ENCODE measurements around the gene SPTY2D1.

SPTY2D1 gene

GRCh38 chr11:18567081-18567480 lies 67.1 kb downstream of the SPTY2D1 start:
- FAIRE-seq (no peak), DNase-seq (ENCODE audit: insufficient read length, low spot score) (no peak)
- no peak for TF ChIP-seq PAX5 (IDR thresholded peaks at IDR 0.05; ENCODE audit: insufficient read depth, low read length, severe bottlenecking)
- TF ChIP-seq POLR2A (IDR thresholded peaks at IDR 0.05; ENCODE audit: low read depth, low read length) = no peak
- no peak for TF ChIP-seq SPI1 (IDR thresholded peaks at IDR 0.05; ENCODE audit: low read depth, low read length)
- TF ChIP-seq TAF1 (IDR thresholded peaks at IDR 0.05; ENCODE audit: low read depth, low read length) = no peak
- no peak for TF ChIP-seq POU2F2 (IDR thresholded peaks at IDR 0.05; ENCODE audit: low read depth, low read length)

DNA sequence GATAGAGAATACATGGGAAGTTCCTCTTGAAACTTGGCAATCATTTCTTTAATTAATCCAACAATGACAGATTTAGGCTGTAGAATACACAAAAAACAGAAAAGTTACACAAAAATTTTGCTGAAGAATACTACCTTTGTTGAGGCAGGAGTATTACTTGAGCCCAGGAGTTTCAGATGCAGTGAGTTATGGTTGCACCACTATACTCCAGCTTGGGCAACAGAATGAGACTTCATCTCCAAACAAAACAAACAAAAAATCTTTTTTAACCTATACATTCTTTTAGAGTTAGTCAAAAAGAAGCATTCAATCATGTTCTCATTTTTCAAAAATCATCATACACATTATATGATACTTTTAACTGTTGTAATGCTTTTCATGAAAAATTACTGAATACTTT lies 67.7 kb downstream of the SPTY2D1 start:
- no peak for FAIRE-seq
- TF ChIP-seq POU2F2 (IDR thresholded peaks at IDR 0.05; ENCODE audit: low read depth, low read length) = no peak
- no peak for TF ChIP-seq POLR2AphosphoS5 (IDR thresholded peaks at IDR 0.05; ENCODE audit: low read depth, low read length)
- no peak for TF ChIP-seq POLR2A (IDR thresholded peaks at IDR 0.05; ENCODE audit: low read depth, low read length)
- no peak for TF ChIP-seq PAX5 (IDR thresholded peaks at IDR 0.05; ENCODE audit: insufficient read depth, low read length, severe bottlenecking)
- TF ChIP-seq SPI1 (IDR thresholded peaks at IDR 0.05; ENCODE audit: low read depth, low read length) = no peak
- TF ChIP-seq TAF1 (IDR thresholded peaks at IDR 0.05; ENCODE audit: low read depth, low read length) = no peak
- DNase-seq (ENCODE audit: insufficient read length, low spot score) = no peak

DNA sequence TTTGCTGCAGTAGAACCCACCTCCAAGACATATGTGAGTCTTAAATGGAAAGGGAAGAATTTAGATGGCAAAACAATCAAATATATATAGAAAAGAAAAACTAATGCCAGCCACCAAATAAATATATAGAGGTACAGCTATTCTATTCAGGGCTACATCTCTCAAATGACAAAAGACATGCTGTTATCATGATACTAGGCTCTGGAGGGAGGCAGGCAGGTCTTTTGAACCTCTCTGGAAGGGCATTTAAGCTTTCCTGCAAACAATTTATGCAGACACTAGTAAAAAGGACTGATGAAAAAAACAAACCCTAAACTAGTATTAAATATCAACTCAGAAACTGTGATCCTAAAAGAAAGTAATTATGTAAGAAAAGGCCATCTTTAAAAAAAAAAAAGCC lies 70.0 kb downstream of the SPTY2D1 start:
- no peak for DNase-seq (ENCODE audit: insufficient read length, low spot score)
- no peak for TF ChIP-seq POU2F2 (IDR thresholded peaks at IDR 0.05; ENCODE audit: low read depth, low read length)
- TF ChIP-seq SPI1 (IDR thresholded peaks at IDR 0.05; ENCODE audit: low read depth, low read length) = no peak
- no peak for TF ChIP-seq TAF1 (IDR thresholded peaks at IDR 0.05; ENCODE audit: low read depth, low read length)
- no peak for TF ChIP-seq POLR2A (IDR thresholded peaks at IDR 0.05; ENCODE audit: low read depth, low read length)
- TF ChIP-seq POLR2AphosphoS5 (IDR thresholded peaks at IDR 0.05; ENCODE audit: low read depth, low read length) = no peak
- no peak for TF ChIP-seq PAX5 (IDR thresholded peaks at IDR 0.05; ENCODE audit: insufficient read depth, low read length, severe bottlenecking)
- no peak for FAIRE-seq

GRCh38 chr11:18563090-18563730 lies 70.9 kb downstream of the SPTY2D1 start:
- FAIRE-seq = no peak
- DNase-seq (ENCODE audit: insufficient read length, low spot score) = no peak
- TF ChIP-seq PAX5 (IDR thresholded peaks at IDR 0.05; ENCODE audit: insufficient read depth, low read length, severe bottlenecking) (no peak), SPI1 (IDR thresholded peaks at IDR 0.05; ENCODE audit: low read depth, low read length) (no peak), POLR2A (IDR thresholded peaks at IDR 0.05; ENCODE audit: low read depth, low read length) (no peak), POU2F2 (IDR thresholded peaks at IDR 0.05; ENCODE audit: low read depth, low read length) (no peak)
